Loucy (cell line): ENCODE results near the gene DLG2.

Experiments
- H2AFZ ChIP-seq: fragments of 200-600 bp; sonication (generic); 2 replicates; pipeline ENCODE4 v1.6.0; 2016; ENCODE audit warnings: antibody characterized with exemption, mild to moderate bottlenecking, low read length, moderate library complexity
- H3F3A ChIP-seq: fragments of 200-600 bp; 2 replicates; pipeline ENCODE4 v1.6.0; 2016; ENCODE audit warnings: antibody characterized with exemption, low read depth, mild to moderate bottlenecking
- H3K27me3 ChIP-seq: fragments of 200-600 bp; sonication (generic); 2 replicates; pipeline ENCODE4 v1.6.1; 2014; ENCODE audit warnings: low read length, mild to moderate bottlenecking; ENCODE audit not compliant: insufficient read depth, poor library complexity, severe bottlenecking
- H3K36me3 ChIP-seq: fragments of 200-600 bp; sonication (generic); 2 replicates; pipeline ENCODE4 v1.6.1; 2016; ENCODE audit warnings: low read length; ENCODE audit not compliant: insufficient read depth
- H3K4me1 ChIP-seq: fragments of 200-600 bp; sonication (generic); 2 replicates; pipeline ENCODE4 v1.5.1; 2014; ENCODE audit warnings: low read length, mild to moderate bottlenecking; ENCODE audit not compliant: insufficient read depth, poor library complexity, severe bottlenecking
- H3K4me2 ChIP-seq: fragments of 200-600 bp; sonication (generic); 2 replicates; pipeline ENCODE4 v1.6.0; 2014; ENCODE audit warnings: antibody characterized with exemption, low read length, low read depth, mild to moderate bottlenecking; ENCODE audit not compliant: poor library complexity, severe bottlenecking
- H3K4me3 ChIP-seq: fragments of 200-600 bp; sonication (generic); 2 replicates; pipeline ENCODE4 v1.5.1; 2014; ENCODE audit warnings: low read length, mild to moderate bottlenecking, mixed read lengths; ENCODE audit not compliant: poor library complexity, severe bottlenecking
- H3K79me2 ChIP-seq: fragments of 200-600 bp; sonication (generic); 2 replicates; pipeline ENCODE4 v1.6.1; 2014; ENCODE audit warnings: low read length; ENCODE audit not compliant: insufficient read depth
- H3K9ac ChIP-seq: fragments of 200-600 bp; sonication (generic); 2 replicates; pipeline ENCODE4 v1.6.0; 2014; ENCODE audit warnings: mild to moderate bottlenecking, low read depth, low read length, moderate library complexity; ENCODE audit not compliant: poor library complexity, severe bottlenecking
- H3K9me2 ChIP-seq: fragments of 200-600 bp; sonication (generic); replicated peaks from 2 replicates; pipeline ENCODE4 v1.6.1; 2016; ENCODE audit warnings: low read depth, low read length, mixed read lengths
- H3K9me3 ChIP-seq: fragments of 200-600 bp; sonication (generic); 2 replicates; pipeline ENCODE4 v1.6.1; 2014; ENCODE audit warnings: mild to moderate bottlenecking, antibody characterized with exemption, low read length, low read depth; ENCODE audit not compliant: insufficient read depth
- H4K20me1 ChIP-seq: fragments of 200-600 bp; sonication (generic); 2 replicates; pipeline ENCODE4 v1.6.0; 2014; ENCODE audit warnings: antibody characterized with exemption, low read length, mild to moderate bottlenecking; ENCODE audit not compliant: insufficient read depth, poor library complexity, severe bottlenecking
- EZH2phosphoT487 ChIP-seq: fragments of 200-600 bp; IDR thresholded peaks from 2 replicates; pipeline ENCODE4 v1.6.1; 2018; ENCODE audit warnings: antibody characterized with exemption, mild to moderate bottlenecking, moderate library complexity, borderline replicate concordance
- TF ChIP-seq, protein P1 (sequence below): fragments of 200-600 bp; sonication (generic); conservative IDR thresholded peaks from 2 replicates; pipeline ENCODE4 v1.5.1; 2014; ENCODE audit warnings: mild to moderate bottlenecking, antibody characterized with exemption, low read length

The DLG2 gene

DNA sequence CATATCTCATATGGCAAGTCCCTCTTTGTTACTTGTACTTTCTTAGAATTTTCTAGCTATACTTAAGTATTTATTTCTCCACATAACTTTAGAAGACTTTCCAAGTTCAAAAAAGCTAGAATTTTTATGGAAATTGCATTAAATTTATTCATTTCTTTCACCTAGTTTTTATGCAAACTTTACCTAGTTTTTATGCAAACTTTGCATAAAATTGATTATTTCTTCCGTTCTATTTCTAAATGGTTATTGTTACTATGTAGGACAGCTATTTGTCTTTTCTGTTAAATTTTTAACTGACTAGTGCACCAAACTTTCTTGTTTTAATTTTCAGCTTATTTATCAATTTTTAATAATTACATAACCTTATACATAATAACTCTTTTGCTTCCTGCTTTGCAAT is 41.0 kb upstream of the DLG2 start:
- H3K4me1 ChIP-seq, result peaks cover 6% of the 10 kb centered on the region
- H3K4me2 ChIP-seq, result no peak overlapping the region
- H3K79me2 ChIP-seq, result peaks cover 18% of the 10 kb centered on the region
- TF ChIP-seq, protein P1, sequence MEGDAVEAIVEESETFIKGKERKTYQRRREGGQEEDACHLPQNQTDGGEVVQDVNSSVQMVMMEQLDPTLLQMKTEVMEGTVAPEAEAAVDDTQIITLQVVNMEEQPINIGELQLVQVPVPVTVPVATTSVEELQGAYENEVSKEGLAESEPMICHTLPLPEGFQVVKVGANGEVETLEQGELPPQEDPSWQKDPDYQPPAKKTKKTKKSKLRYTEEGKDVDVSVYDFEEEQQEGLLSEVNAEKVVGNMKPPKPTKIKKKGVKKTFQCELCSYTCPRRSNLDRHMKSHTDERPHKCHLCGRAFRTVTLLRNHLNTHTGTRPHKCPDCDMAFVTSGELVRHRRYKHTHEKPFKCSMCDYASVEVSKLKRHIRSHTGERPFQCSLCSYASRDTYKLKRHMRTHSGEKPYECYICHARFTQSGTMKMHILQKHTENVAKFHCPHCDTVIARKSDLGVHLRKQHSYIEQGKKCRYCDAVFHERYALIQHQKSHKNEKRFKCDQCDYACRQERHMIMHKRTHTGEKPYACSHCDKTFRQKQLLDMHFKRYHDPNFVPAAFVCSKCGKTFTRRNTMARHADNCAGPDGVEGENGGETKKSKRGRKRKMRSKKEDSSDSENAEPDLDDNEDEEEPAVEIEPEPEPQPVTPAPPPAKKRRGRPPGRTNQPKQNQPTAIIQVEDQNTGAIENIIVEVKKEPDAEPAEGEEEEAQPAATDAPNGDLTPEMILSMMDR, result no peak
- no peak for TF ChIP-seq EZH2phosphoT487
- no peaks in the 10 kb centered on the region for H3F3A ChIP-seq
- H3K36me3 ChIP-seq, result no peaks in the 10 kb centered on the region
- no peak overlapping the region for H3K9ac ChIP-seq
- H3K9me2 ChIP-seq, result no peaks in the 10 kb centered on the region
- peaks cover 16% of the 10 kb centered on the region for H4K20me1 ChIP-seq
- H2AFZ ChIP-seq, result no peak overlapping the region
- no peak overlapping the region for H3K4me3 ChIP-seq
- peaks cover 21% of the 10 kb centered on the region for H3K27me3 ChIP-seq
- no peaks in the 10 kb centered on the region for H3K9me3 ChIP-seq

GRCh38 chr11:85666687-85667086 is 39.5 kb upstream of the DLG2 start:
- H4K20me1 ChIP-seq, result peaks cover 31% of the 10 kb centered on the region
- H3K4me1 ChIP-seq, result peaks cover 12% of the 10 kb centered on the region
- H3K27me3 ChIP-seq, result peaks cover 10% of the 10 kb centered on the region
- TF ChIP-seq EZH2phosphoT487, result no peak
- TF ChIP-seq, protein P1, result no peak
- peak overlapping the region; percentile 92; the same call in 1 of the 2 replicates for H2AFZ ChIP-seq
- H3K9me3 ChIP-seq, result no peaks in the 10 kb centered on the region
- H3K9ac ChIP-seq, result no peak overlapping the region
- no peaks in the 10 kb centered on the region for H3K9me2 ChIP-seq
- no peak overlapping the region for H3K4me3 ChIP-seq
- no peak overlapping the region for H3K4me2 ChIP-seq
- H3F3A ChIP-seq, result no peaks in the 10 kb centered on the region
- H3K36me3 ChIP-seq, result no peaks in the 10 kb centered on the region; the same call in 1 of the 2 replicates
- H3K79me2 ChIP-seq, result peaks cover 33% of the 10 kb centered on the region

DNA sequence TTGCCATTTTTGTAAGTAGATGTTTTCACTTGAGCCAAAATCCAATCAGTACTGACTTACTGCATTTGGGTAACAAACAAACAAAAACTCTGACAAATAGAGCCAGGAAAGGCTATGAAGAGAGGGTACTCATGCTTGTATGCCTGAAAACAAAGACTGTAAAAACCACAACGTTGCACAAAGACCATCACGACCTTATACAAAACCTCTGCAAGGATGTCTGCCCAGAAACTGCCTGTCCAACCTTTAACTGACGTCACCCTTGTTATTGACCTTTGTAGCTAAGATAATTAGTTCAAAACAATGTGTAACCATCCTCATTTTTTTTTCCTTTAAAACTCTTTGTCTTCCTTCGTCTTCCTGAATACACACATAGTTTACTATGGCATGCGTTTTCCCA is 38.6 kb upstream of the DLG2 start:
- H3K79me2 ChIP-seq, result peaks cover 42% of the 10 kb centered on the region
- no peaks in the 10 kb centered on the region for H3K9me3 ChIP-seq
- no peaks in the 10 kb centered on the region for H3K9me2 ChIP-seq
- H3F3A ChIP-seq, result no peaks in the 10 kb centered on the region
- H4K20me1 ChIP-seq, result peaks cover 40% of the 10 kb centered on the region
- peak overlapping the region; percentile 95 for H3K4me2 ChIP-seq
- H3K36me3 ChIP-seq, result peaks cover 8% of the 10 kb centered on the region
- H3K4me1 ChIP-seq, result peaks cover 21% of the 10 kb centered on the region
- peak overlapping the region; percentile 92 for H2AFZ ChIP-seq
- peaks cover 7% of the 10 kb centered on the region for H3K27me3 ChIP-seq
- peak overlapping the region; percentile 97 for H3K9ac ChIP-seq
- peak overlapping the region; percentile 90 for H3K4me3 ChIP-seq
- TF ChIP-seq, protein P1, result no peak
- TF ChIP-seq EZH2phosphoT487, result no peak
